Gastrocnemius medialis (tissue), 4 donors: ENCODE results near the gene APC2. TPM values are rescaled to one million over a fixed set of nuclear protein-coding genes. Genes with fewer than 3 reads are reported as not detected.

Experiments
- ATAC-seq, 2 donors: fragments of 150-250 bp; one replicate each; pipeline ENCODE4 v1.9.1; 2016
- DNase-seq, 2 donors: peaks; one replicate each; pipeline ENCODE4 v3.0.0-alpha.2; 2019
- H3K27ac ChIP-seq, 4 donors: fragments of 200-600 bp; sonication (generic); 1 replicate in 1 of 4; 2 replicates in 3 of 4; pipeline ENCODE4 v1.5.1; 2016 to 2018; ENCODE audit warnings: mild to moderate bottlenecking in 2 of 4, moderate library complexity in 1 of 4
- H3K27me3 ChIP-seq, 3 donors: fragments of 200-600 bp; sonication (generic) in 2 of 3; 1 replicate in 1 of 3; 2 replicates in 2 of 3; pipeline versions ENCODE4 v1.5.1 to v1.6.0; 2016 to 2019; ENCODE audit warnings: mild to moderate bottlenecking in 1 of 3, moderate library complexity in 1 of 3
- H3K36me3 ChIP-seq, 2 donors: fragments of 200-600 bp; sonication (generic) in 1 of 2; one replicate each; pipeline ENCODE4 v1.5.1; 2017 to 2018
- H3K4me1 ChIP-seq, 2 donors: fragments of 200-600 bp; sonication (generic) in 1 of 2; one replicate each; pipeline ENCODE4 v1.5.1; 2016 to 2017; ENCODE audit warnings: mild to moderate bottlenecking in 2 of 2
- H3K4me3 ChIP-seq, 4 donors: fragments of 200-600 bp; sonication (generic) in 3 of 4; 1 replicate in 1 of 4; 2 replicates in 3 of 4; pipeline ENCODE4 v1.5.1; 2016 to 2019; ENCODE audit warnings: mild to moderate bottlenecking in 2 of 4
- H3K9me3 ChIP-seq, 3 donors: fragments of 200-600 bp; sonication (generic) in 2 of 3; 1 replicate in 1 of 3; 2 replicates in 2 of 3; pipeline ENCODE4 v1.5.1; 2016 to 2019
- POLR2A ChIP-seq, 2 donors: fragments of 450-650 bp; IDR thresholded peaks; one replicate each; pipeline ENCODE4 v1.6.1; 2017; ENCODE audit warnings: antibody characterized with exemption in 2 of 2, mild to moderate bottlenecking in 2 of 2, moderate library complexity in 2 of 2
- in situ Hi-C, 4 donors: fragments of 200-750 bp; cut with MboI; loops; one replicate each; pipeline versions ENCODE4 v1.15.0 to v1.8.0; 2017; ENCODE audit warnings: low sequenced_read_pairs in 4 of 4
- intact Hi-C: fragments of 100-400 bp; cut with DNase I; formaldehyde crosslinking; loops from one replicate; pipeline ENCODE4 v1.15.1; 2023; ENCODE audit warnings: low total_unique reads
- total RNA-seq, 4 donors: library from RNA; depleted of rRNA; stranded (reverse); fragments of >200 nt; gene quantifications; one replicate each; pipeline versions ENCODE4 v1.1.0 to v1.2.3, GENCODE V29; 2016
- TF ChIP-seq, protein P1 (sequence below), 5 experiments: fragments of 450-650 bp in 3 of 5; fragments of 200-600 bp in 2 of 5; sonication (generic) in 2 of 5; IDR thresholded peaks in 4 of 5; conservative IDR thresholded peaks in 1 of 5; 1 replicate in 4 of 5; 2 replicates in 1 of 5; pipeline ENCODE4 v1.5.1; 2016 to 2019; ENCODE audit warnings: antibody characterized with exemption in 5 of 5, mild to moderate bottlenecking in 3 of 5, moderate library complexity in 3 of 5

The APC2 gene
- total RNA-seq, 4 donors from 2014 or later = 0.04 TPM; not detected in 3

DNA sequence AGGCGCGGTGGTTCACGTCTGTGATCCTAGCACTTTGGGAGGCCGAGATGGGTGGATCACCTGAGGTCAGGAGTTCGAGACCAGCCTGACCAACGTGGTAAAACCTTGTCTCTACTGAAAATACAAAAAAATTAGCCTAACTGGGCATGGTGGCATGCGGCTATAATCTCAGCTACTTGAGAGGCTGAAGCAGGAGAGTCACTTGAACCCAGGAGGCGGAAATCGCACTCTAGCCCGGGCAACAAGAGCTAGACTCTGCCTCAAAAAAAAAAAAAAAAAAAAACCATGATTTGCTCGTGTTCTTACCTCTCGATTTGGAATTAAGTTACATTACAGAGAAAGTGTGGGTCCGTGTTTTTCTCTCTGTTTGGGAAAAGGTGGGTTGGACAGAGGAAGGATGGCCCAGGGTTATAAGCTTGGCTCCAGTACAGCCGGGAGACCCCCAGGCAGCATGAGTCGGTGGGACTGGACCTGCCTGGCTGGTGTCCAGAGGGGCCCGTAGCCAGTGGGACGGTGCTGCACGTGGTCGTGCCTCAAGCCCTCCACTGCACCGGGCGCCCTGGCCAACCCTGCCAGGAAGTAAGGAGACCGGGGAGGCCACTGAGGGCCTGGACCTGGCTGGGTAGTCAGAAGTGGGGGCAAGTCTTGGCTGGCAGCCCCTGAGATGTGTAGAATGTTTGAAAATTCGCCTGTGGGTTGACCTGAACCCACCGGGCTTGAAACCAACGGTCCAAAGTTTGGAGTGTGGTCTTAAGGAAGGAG is 8.1 kb upstream of the APC2 start:
- no peak overlapping the region for H3K4me3 ChIP-seq
- intact Hi-C loops = no loop called here
- ATAC-seq (no peak), DNase-seq (no peak)
- TF ChIP-seq, protein P1, sequence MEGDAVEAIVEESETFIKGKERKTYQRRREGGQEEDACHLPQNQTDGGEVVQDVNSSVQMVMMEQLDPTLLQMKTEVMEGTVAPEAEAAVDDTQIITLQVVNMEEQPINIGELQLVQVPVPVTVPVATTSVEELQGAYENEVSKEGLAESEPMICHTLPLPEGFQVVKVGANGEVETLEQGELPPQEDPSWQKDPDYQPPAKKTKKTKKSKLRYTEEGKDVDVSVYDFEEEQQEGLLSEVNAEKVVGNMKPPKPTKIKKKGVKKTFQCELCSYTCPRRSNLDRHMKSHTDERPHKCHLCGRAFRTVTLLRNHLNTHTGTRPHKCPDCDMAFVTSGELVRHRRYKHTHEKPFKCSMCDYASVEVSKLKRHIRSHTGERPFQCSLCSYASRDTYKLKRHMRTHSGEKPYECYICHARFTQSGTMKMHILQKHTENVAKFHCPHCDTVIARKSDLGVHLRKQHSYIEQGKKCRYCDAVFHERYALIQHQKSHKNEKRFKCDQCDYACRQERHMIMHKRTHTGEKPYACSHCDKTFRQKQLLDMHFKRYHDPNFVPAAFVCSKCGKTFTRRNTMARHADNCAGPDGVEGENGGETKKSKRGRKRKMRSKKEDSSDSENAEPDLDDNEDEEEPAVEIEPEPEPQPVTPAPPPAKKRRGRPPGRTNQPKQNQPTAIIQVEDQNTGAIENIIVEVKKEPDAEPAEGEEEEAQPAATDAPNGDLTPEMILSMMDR (IDR thresholded peaks at IDR 0.05 in 4 of 5, conservative IDR thresholded peaks at IDR 0.05 in 1 of 5) = no peak
- no peak for TF ChIP-seq POLR2A (IDR thresholded peaks at IDR 0.05)
- peaks cover 0 to 30% of the 10 kb centered on the region in 2 donors for H3K36me3 ChIP-seq
- H3K27me3 ChIP-seq = peaks cover 15% of the 10 kb centered on the region in 3 donors
- no peaks in the 10 kb centered on the region for H3K9me3 ChIP-seq
- H3K4me1 ChIP-seq = peaks cover 14 to 23% of the 10 kb centered on the region in 2 donors
- H3K27ac ChIP-seq = no peak overlapping the region
- in situ Hi-C loops = no loop called here

DNA sequence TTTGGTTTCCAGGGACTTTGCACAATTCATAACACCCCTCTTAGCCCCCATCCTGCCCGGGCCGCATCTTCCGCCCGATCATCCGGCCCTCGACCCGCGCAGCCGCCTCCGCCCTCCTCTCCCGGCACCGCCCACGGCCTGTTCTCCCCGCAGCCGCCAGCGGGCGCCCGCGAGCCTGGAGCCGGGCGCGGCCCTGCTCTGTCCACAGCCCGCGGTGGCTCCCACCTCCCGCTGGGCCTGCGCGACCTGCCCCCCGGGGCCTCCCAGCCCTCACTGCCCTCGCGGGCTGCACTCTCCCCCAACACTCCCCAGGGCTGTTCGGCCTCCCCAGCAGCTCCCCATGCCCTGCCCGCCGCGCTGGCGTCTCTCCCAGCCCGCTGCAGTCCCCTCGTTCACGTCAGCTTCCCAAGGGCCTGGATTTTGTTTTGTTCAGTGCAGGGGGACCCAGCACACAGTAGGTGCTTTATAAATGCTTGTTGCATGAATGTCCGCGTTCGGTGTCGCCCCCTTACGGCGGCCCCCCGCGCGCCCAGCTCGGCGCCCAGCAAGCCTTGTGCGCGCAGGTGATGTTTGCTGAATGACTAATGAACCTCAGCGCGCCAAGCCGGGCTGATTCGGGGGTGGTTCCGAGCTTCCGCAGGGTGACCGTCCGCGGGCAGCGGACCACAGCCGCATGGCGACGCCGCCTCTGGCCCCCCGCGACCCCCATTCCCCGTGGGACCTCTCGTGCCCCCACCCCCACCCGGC is 4.6 kb upstream of the APC2 start:
- Histone ChIP-seq H3K4me1 (no peaks in the 10 kb centered on the region), H3K36me3 (peaks cover 0 to 19% of the 10 kb centered on the region in 2 donors), H3K9me3 (no peaks in the 10 kb centered on the region), H3K4me3 (peak overlapping the region; percentile 16 to 60 (median 40)), H3K27ac (no peak overlapping the region), H3K27me3 (peaks cover 45 to 48% (median 46%) of the 10 kb centered on the region in 3 donors)
- TF ChIP-seq, protein P1 (IDR thresholded peaks at IDR 0.05 in 4 of 5, conservative IDR thresholded peaks at IDR 0.05 in 1 of 5) = peak; percentile 75 to 92 (median 84)
- no peak for TF ChIP-seq POLR2A (IDR thresholded peaks at IDR 0.05)
- in situ Hi-C loops = no loop called here
- peak in 1 of 2 donors; percentile 43 for DNase-seq
- intact Hi-C loops = no loop called here
- peak; percentile 83 to 89 for ATAC-seq

DNA sequence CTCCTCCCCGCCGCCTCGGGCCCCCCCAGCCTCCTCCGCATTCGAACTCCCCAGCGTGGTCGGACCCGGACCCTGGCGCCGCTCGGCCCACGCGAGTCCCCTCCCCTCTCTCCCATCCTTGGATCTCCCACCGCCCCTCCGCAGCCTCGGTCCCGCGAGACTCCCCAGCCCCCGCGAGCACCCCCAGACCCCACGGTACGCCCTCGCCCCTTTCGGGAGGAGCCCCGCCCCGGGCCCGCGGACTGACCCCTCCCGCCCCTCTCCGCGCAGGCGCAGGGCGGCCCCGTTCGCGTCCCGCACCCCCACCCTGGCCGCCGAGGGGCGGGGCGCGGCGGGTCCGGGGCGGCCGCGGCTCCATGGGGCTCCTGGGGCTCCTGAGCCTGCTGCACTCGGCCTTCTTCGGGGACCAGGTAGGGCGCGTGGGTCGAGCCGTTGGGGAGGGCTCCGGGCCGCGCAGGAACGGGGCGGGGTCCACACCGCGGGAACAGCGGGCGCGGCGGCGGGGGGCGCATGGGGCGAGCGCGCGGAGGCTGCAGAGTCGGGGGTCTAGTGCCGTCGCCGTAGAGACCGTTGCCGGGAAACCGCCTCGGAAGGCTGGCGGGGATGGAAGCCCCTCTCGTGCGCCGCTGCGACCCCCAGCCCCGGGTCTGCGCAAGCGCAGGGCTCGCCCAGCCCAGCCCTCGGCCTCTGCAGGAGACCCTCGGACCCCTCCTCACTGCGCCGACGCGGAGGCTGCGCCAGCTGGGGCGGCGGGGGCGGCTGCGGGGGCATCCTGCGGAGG is 3.8 kb upstream of the APC2 start:
- peaks cover 0 to 12% of the 10 kb centered on the region in 2 donors for H3K36me3 ChIP-seq
- no peaks in the 10 kb centered on the region for H3K9me3 ChIP-seq
- intact Hi-C loops (no loop called here), in situ Hi-C loops (no loop called here)
- TF ChIP-seq, protein P1 (IDR thresholded peaks at IDR 0.05 in 4 of 5, conservative IDR thresholded peaks at IDR 0.05 in 1 of 5) = no peak
- TF ChIP-seq POLR2A (IDR thresholded peaks at IDR 0.05) = no peak
- no peaks in the 10 kb centered on the region for H3K4me1 ChIP-seq
- peak overlapping the region in 1 of 4 donors; percentile 16 for H3K4me3 ChIP-seq
- no peak for DNase-seq
- no peak for ATAC-seq
- H3K27ac ChIP-seq = no peak overlapping the region
- peaks cover 52 to 56% (median 54%) of the 10 kb centered on the region in 3 donors for H3K27me3 ChIP-seq

DNA sequence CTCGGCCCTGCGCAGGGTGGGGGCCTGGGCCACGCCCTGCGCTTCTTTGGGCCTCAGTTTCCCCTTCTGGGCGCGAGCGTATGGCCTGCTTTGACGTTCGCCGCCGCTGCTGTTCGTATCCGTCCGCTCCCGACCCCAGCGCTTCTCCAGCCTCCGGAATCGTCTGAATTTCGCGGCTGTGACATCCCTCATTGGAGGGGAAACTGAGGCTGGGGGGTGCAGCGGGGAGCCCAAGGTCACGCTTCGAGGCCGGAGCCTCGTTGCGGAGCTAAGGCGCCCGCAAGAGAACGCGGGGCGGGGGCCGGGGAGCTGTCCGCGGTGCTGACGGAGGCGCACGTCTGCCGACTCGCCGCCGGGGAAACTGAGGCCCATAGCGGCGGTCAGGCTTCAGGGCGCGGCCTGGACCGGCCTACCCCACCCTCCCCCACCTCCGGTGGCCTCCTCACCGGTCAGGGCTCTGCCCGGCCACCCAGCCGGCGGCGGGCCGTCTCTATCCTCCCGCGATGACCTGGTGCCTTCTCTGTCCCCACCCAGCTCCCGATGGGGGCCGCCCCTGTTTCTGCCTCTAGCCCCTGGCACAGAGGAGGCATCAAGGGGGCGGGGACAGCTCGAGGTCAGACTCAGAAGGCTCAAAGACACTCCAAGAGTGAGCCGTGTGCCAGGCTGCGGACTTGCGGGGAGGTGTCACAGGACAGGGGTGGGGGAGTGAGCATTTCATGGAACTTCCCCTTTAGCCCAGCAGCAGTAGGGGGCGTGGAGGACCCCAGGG is 3.0 kb upstream of the APC2 start:
- DNase-seq = no peak
- peaks cover 60 to 64% (median 62%) of the 10 kb centered on the region in 3 donors for H3K27me3 ChIP-seq

More for the DNA sequence above, 3.0 kb upstream of the APC2 start:
- Histone ChIP-seq H3K36me3 (peaks cover 0 to 4% of the 10 kb centered on the region in 2 donors), H3K4me3 (no peak overlapping the region), H3K4me1 (no peaks in the 10 kb centered on the region), H3K9me3 (no peaks in the 10 kb centered on the region), H3K27ac (no peak overlapping the region)
- intact Hi-C loops = no loop called here
- no peak for ATAC-seq
- TF ChIP-seq POLR2A (IDR thresholded peaks at IDR 0.05) = no peak
- TF ChIP-seq, protein P1 (IDR thresholded peaks at IDR 0.05 in 4 of 5, conservative IDR thresholded peaks at IDR 0.05 in 1 of 5) = no peak
- in situ Hi-C loops = no loop called here
